OCI-LY1 (cell line): ENCODE measurements around the gene SLCO2A1.

Experiments
- H2AFZ ChIP-seq: fragments of 200-600 bp; sonication (generic), shearing (Covaris generic); 2 replicates; pipeline ENCODE4 v1.6.0; 2014; ENCODE audit warnings: antibody characterized with exemption, mild to moderate bottlenecking, low read length
- H3F3A ChIP-seq: fragments of 200-600 bp; sonication (generic), shearing (Covaris generic); 2 replicates; pipeline ENCODE4 v1.6.0; 2014; ENCODE audit warnings: mild to moderate bottlenecking, antibody characterized with exemption, low read length, moderate library complexity; ENCODE audit not compliant: insufficient read depth
- H3K27ac ChIP-seq: fragments of 200-600 bp; sonication (generic); 2 replicates; pipeline ENCODE4 v1.5.1; 2014; ENCODE audit warnings: low read length, mixed run types, mild to moderate bottlenecking, low read depth; ENCODE audit not compliant: poor library complexity, severe bottlenecking
- H3K27me3 ChIP-seq: fragments of 200-600 bp; sonication (generic); 2 replicates; pipeline ENCODE4 v1.6.0; 2014; ENCODE audit warnings: antibody characterized with exemption, mild to moderate bottlenecking, low read length, moderate library complexity; ENCODE audit not compliant: insufficient read depth
- H3K36me3 ChIP-seq: fragments of 200-600 bp; sonication (generic); 2 replicates; pipeline ENCODE4 v1.6.1; 2014; ENCODE audit warnings: mild to moderate bottlenecking, antibody characterized with exemption, low read length, moderate library complexity, mixed read lengths; ENCODE audit not compliant: insufficient read depth
- H3K4me1 ChIP-seq: fragments of 200-600 bp; sonication (generic); 2 replicates; pipeline ENCODE4 v1.5.1; 2014; ENCODE audit warnings: mild to moderate bottlenecking, low read length, moderate library complexity; ENCODE audit not compliant: insufficient read depth, severe bottlenecking
- H3K4me2 ChIP-seq: fragments of 200-600 bp; sonication (generic), shearing (Covaris generic); 2 replicates; pipeline ENCODE4 v1.6.1; 2014; ENCODE audit warnings: low read length
- H3K4me3 ChIP-seq: fragments of 200-600 bp; sonication (generic); 2 replicates; pipeline ENCODE4 v1.5.1; 2014; ENCODE audit warnings: low read length, low read depth, mild to moderate bottlenecking, mixed read lengths; ENCODE audit not compliant: poor library complexity, severe bottlenecking
- H3K79me2 ChIP-seq: fragments of 200-600 bp; shearing (Covaris generic); 2 replicates; pipeline ENCODE4 v1.6.1; 2016; ENCODE audit warnings: mixed run types, low read length, mixed read lengths; ENCODE audit not compliant: insufficient read depth
- H3K9ac ChIP-seq: fragments of 200-600 bp; sonication (generic), shearing (Covaris generic); 2 replicates; pipeline ENCODE4 v1.6.1; 2014; ENCODE audit warnings: mild to moderate bottlenecking, low read length, mixed read lengths
- H3K9me2 ChIP-seq: fragments of 200-600 bp; sonication (generic), shearing (Covaris generic); 2 replicates; pipeline ENCODE4 v1.6.1; 2014; ENCODE audit warnings: low read depth, mild to moderate bottlenecking, low read length, mixed read lengths
- H3K9me3 ChIP-seq: fragments of 200-600 bp; shearing (Covaris generic); 2 replicates; pipeline ENCODE4 v1.6.1; 2014; ENCODE audit warnings: low read length, mixed read lengths
- H4K20me1 ChIP-seq: fragments of 200-600 bp; sonication (generic), shearing (Covaris generic); 2 replicates; pipeline ENCODE4 v1.6.0; 2016; ENCODE audit warnings: mild to moderate bottlenecking, low read length; ENCODE audit not compliant: insufficient read depth
- CTCF ChIP-seq: fragments of 200-600 bp; sonication (generic), shearing (Covaris generic); IDR thresholded peaks from 2 replicates; pipeline ENCODE4 v1.5.1; 2017; ENCODE audit warnings: mild to moderate bottlenecking, antibody characterized with exemption, low read length, moderate library complexity, mixed read lengths
- EZH2 ChIP-seq: fragments of 200-600 bp; sonication (generic), shearing (Covaris generic); IDR thresholded peaks from 2 replicates; pipeline ENCODE4 v1.8.0; 2017; ENCODE audit warnings: borderline replicate concordance, mixed run types, mild to moderate bottlenecking, antibody characterized with exemption, low read length, moderate library complexity, mixed read lengths

The SLCO2A1 gene

GRCh38 chr3:133917144-133917543 lies 112.6 kb downstream of the SLCO2A1 start:
- H3K9me3 ChIP-seq = no peaks in the 10 kb centered on the region
- TF ChIP-seq CTCF = no peak
- no peak for TF ChIP-seq EZH2
- H3K27me3 ChIP-seq = peaks cover 9% of the 10 kb centered on the region; the same call in 1 of the 2 replicates
- H3K27ac ChIP-seq = no peak overlapping the region
- no peaks in the 10 kb centered on the region for H3K36me3 ChIP-seq
- H3F3A ChIP-seq = no peaks in the 10 kb centered on the region
- H3K4me1 ChIP-seq = no peaks in the 10 kb centered on the region
- no peaks in the 10 kb centered on the region for H3K79me2 ChIP-seq
- no peak overlapping the region for H3K4me3 ChIP-seq
- no peaks in the 10 kb centered on the region for H3K9me2 ChIP-seq
- no peak overlapping the region for H3K9ac ChIP-seq
- H2AFZ ChIP-seq = no peak overlapping the region
- no peak overlapping the region for H3K4me2 ChIP-seq
- no peaks in the 10 kb centered on the region for H4K20me1 ChIP-seq

- Histone ChIP-seq H3K9me2 (no peaks in the 10 kb centered on the region), H3K9me3 (no peaks in the 10 kb centered on the region), H3K4me1 (no peaks in the 10 kb centered on the region), H3K9ac (no peak overlapping the region), H3K27me3 (peaks cover 9% of the 10 kb centered on the region; the same call in 1 of the 2 replicates), H3K4me3 (no peak overlapping the region), H3K4me2 (no peak overlapping the region), H4K20me1 (no peaks in the 10 kb centered on the region), H3K36me3 (no peaks in the 10 kb centered on the region), H3K27ac (no peak overlapping the region), H3F3A (no peaks in the 10 kb centered on the region), H3K79me2 (no peaks in the 10 kb centered on the region), H2AFZ (no peak overlapping the region)
- no peak for TF ChIP-seq EZH2
- no peak for TF ChIP-seq CTCF
These were observed 113.8 kb downstream of the SLCO2A1 start for GRCh38 chr3:133915685-133916658.

GRCh38 chr3:133914839-133915600 lies 114.7 kb downstream of the SLCO2A1 start:
- Histone ChIP-seq H3K4me3 (no peak overlapping the region), H4K20me1 (no peaks in the 10 kb centered on the region), H3K9me3 (no peaks in the 10 kb centered on the region), H2AFZ (no peak overlapping the region), H3K27me3 (peaks cover 9% of the 10 kb centered on the region; the same call in 1 of the 2 replicates), H3K36me3 (no peaks in the 10 kb centered on the region), H3K79me2 (no peaks in the 10 kb centered on the region), H3K4me1 (no peaks in the 10 kb centered on the region), H3K4me2 (no peak overlapping the region), H3K9me2 (no peaks in the 10 kb centered on the region), H3K27ac (no peak overlapping the region), H3K9ac (no peak overlapping the region), H3F3A (no peaks in the 10 kb centered on the region)
- TF ChIP-seq CTCF = no peak
- TF ChIP-seq EZH2 = no peak
